HEK293 (cell line): ENCODE data around the gene STRN.
A peak's percentile ranks its signal among the peaks of the same experiment; 100 is the strongest.

ENCODE experiments used
- ATF2 ChIP-seq: fragments of 450-650 bp; formaldehyde crosslinking; IDR thresholded peaks from 2 replicates; pipeline ENCODE4 v1.5.1; 2016; ENCODE audit warnings: missing biosample characterization, missing genetic modification characterization, low read depth
- INSM2 ChIP-seq: fragments of 450-650 bp; formaldehyde crosslinking; IDR thresholded peaks from 2 replicates; pipeline ENCODE4 v1.5.1; 2016; ENCODE audit warnings: missing biosample characterization, missing genetic modification characterization
- KLF7 ChIP-seq: fragments of 450-650 bp; formaldehyde crosslinking; IDR thresholded peaks from 2 replicates; pipeline ENCODE4 v1.5.1; 2016; ENCODE audit warnings: missing biosample characterization, missing genetic modification characterization, borderline replicate concordance
- OSR2 ChIP-seq: fragments of 450-650 bp; formaldehyde crosslinking; IDR thresholded peaks from 2 replicates; pipeline ENCODE4 v1.5.1; 2016; ENCODE audit warnings: missing biosample characterization, missing genetic modification characterization
- PRDM1 ChIP-seq: fragments of 450-650 bp; formaldehyde crosslinking; IDR thresholded peaks from 2 replicates; pipeline ENCODE4; 2016; ENCODE audit warnings: missing biosample characterization, missing genetic modification characterization
- PRDM2 ChIP-seq: fragments of 450-650 bp; formaldehyde crosslinking; IDR thresholded peaks from 2 replicates; pipeline ENCODE4 v1.5.1; 2016; ENCODE audit warnings: missing biosample characterization, missing genetic modification characterization, borderline replicate concordance
- REPIN1 ChIP-seq: fragments of 450-650 bp; formaldehyde crosslinking; IDR thresholded peaks from 2 replicates; pipeline ENCODE4 v1.5.1; 2017; ENCODE audit warnings: missing biosample characterization, missing genetic modification characterization, low read depth
- SALL2 ChIP-seq: fragments of 450-650 bp; formaldehyde crosslinking; IDR thresholded peaks from 2 replicates; pipeline ENCODE4 v1.5.0; 2017; ENCODE audit warnings: missing biosample characterization, mild to moderate bottlenecking, missing genetic modification characterization, borderline replicate concordance
- ZBTB10 ChIP-seq: fragments of 450-650 bp; formaldehyde crosslinking; IDR thresholded peaks from 2 replicates; pipeline ENCODE4 v1.5.1; 2016; ENCODE audit warnings: missing biosample characterization, missing genetic modification characterization
- ZBTB20 ChIP-seq: fragments of 450-650 bp; formaldehyde crosslinking; IDR thresholded peaks from 2 replicates; pipeline ENCODE4 v1.5.1; 2016; ENCODE audit warnings: missing biosample characterization, missing genetic modification characterization
- ZBTB8A ChIP-seq: fragments of 450-650 bp; formaldehyde crosslinking; IDR thresholded peaks from 2 replicates; pipeline ENCODE4 v1.5.1; 2016; ENCODE audit warnings: missing biosample characterization, missing genetic modification characterization
- ZNF10 ChIP-seq: fragments of 450-650 bp; formaldehyde crosslinking; IDR thresholded peaks from 2 replicates; pipeline ENCODE4 v1.5.1; 2017; ENCODE audit warnings: missing biosample characterization, missing genetic modification characterization
- ZNF114 ChIP-seq: fragments of 450-650 bp; formaldehyde crosslinking; IDR thresholded peaks from 2 replicates; pipeline ENCODE4 v1.5.0; 2017; ENCODE audit warnings: missing biosample characterization, missing genetic modification characterization
- ZNF140 ChIP-seq: fragments of 450-650 bp; formaldehyde crosslinking; IDR thresholded peaks from 2 replicates; pipeline ENCODE4 v1.5.1; 2016; ENCODE audit warnings: missing biosample characterization, missing genetic modification characterization
- ZNF155 ChIP-seq: fragments of 450-650 bp; formaldehyde crosslinking; IDR thresholded peaks from 2 replicates; pipeline ENCODE4 v1.5.1; 2016; ENCODE audit warnings: missing biosample characterization, missing genetic modification characterization
- ZNF174 ChIP-seq: fragments of 450-650 bp; formaldehyde crosslinking; IDR thresholded peaks from 2 replicates; pipeline ENCODE4 v1.5.0; 2017; ENCODE audit warnings: missing biosample characterization, mild to moderate bottlenecking, missing genetic modification characterization
- ZNF202 ChIP-seq: fragments of 450-650 bp; formaldehyde crosslinking; IDR thresholded peaks from 2 replicates; pipeline ENCODE4 v1.5.1; 2016; ENCODE audit warnings: missing biosample characterization, missing genetic modification characterization, borderline replicate concordance
- ZNF24 ChIP-seq: fragments of 450-650 bp; formaldehyde crosslinking; IDR thresholded peaks from 2 replicates; pipeline ENCODE4 v1.5.1; 2016; ENCODE audit warnings: missing biosample characterization, missing genetic modification characterization
- ZNF248 ChIP-seq: fragments of 450-650 bp; formaldehyde crosslinking; IDR thresholded peaks from 2 replicates; pipeline ENCODE4 v1.5.1; 2017; ENCODE audit warnings: missing biosample characterization, missing genetic modification characterization
- ZNF350 ChIP-seq: fragments of 450-650 bp; formaldehyde crosslinking; IDR thresholded peaks from 2 replicates; pipeline ENCODE4 v1.5.0; 2017; ENCODE audit warnings: missing biosample characterization, mild to moderate bottlenecking, missing genetic modification characterization
- ZNF391 ChIP-seq: fragments of 450-650 bp; formaldehyde crosslinking; IDR thresholded peaks from 2 replicates; pipeline ENCODE4 v1.5.1; 2016; ENCODE audit warnings: low read depth, missing biosample characterization, missing genetic modification characterization, borderline replicate concordance
- ZNF394 ChIP-seq: fragments of 450-650 bp; formaldehyde crosslinking; IDR thresholded peaks from 2 replicates; pipeline ENCODE4 v1.5.1; 2016; ENCODE audit warnings: missing biosample characterization, missing genetic modification characterization, mild to moderate bottlenecking, moderate library complexity, borderline replicate concordance
- ZNF488 ChIP-seq: fragments of 450-650 bp; formaldehyde crosslinking; IDR thresholded peaks from 2 replicates; pipeline ENCODE4 v1.5.1; 2016; ENCODE audit warnings: missing biosample characterization, missing genetic modification characterization
- ZNF555 ChIP-seq: fragments of 450-650 bp; formaldehyde crosslinking; conservative IDR thresholded peaks from 2 replicates; pipeline ENCODE4 v1.5.1; 2017; ENCODE audit warnings: missing biosample characterization, mild to moderate bottlenecking, missing genetic modification characterization, inconsistent platforms
- ZNF624 ChIP-seq: fragments of 450-650 bp; formaldehyde crosslinking; IDR thresholded peaks from 2 replicates; pipeline ENCODE4 v1.5.1; 2017; ENCODE audit warnings: missing biosample characterization, missing genetic modification characterization
- ZNF792 ChIP-seq: fragments of 450-650 bp; formaldehyde crosslinking; IDR thresholded peaks from 2 replicates; pipeline ENCODE4 v1.5.1; 2016; ENCODE audit warnings: missing biosample characterization, missing genetic modification characterization
- ZSCAN30 ChIP-seq: fragments of 450-650 bp; IDR thresholded peaks from 2 replicates; pipeline ENCODE4 v1.5.1; 2018; ENCODE audit warnings: missing biosample characterization, mild to moderate bottlenecking, missing genetic modification characterization, moderate library complexity

STRN gene

GRCh38 chr2:36966370-36967235, at the start of gene STRN (continued):
- TF ChIP-seq PRDM2 = no peak
- no peak for TF ChIP-seq ZNF488 (tag by site-specific recombination)
- no peak for TF ChIP-seq ZNF155
- TF ChIP-seq ZNF391 = 0 out of 2 replicates have a peak, but pooled peaks have one; percentile 50
- TF ChIP-seq ZBTB20 (tag by site-specific recombination) = peak; percentile 74
- TF ChIP-seq ZNF24 (tag by site-specific recombination) = no peak
- no peak for TF ChIP-seq REPIN1
- TF ChIP-seq ZNF174 = no peak
- TF ChIP-seq KLF7 (tag by site-specific recombination) = peak; percentile 42; the same call in 1 of the 2 replicates
- TF ChIP-seq ZNF624 = no peak
- no peak for TF ChIP-seq ZNF140 (tag by site-specific recombination)
- no peak for TF ChIP-seq SALL2 (tag by site-specific recombination)
- TF ChIP-seq ZNF394 = peak; percentile 52
- TF ChIP-seq ZNF114 (tag by site-specific recombination) = no peak
- peak; percentile 68 for TF ChIP-seq ZSCAN30
- TF ChIP-seq ZBTB8A (tag by site-specific recombination) = peak; percentile 68
- TF ChIP-seq PRDM1 (tag by site-specific recombination) = peak; percentile 81
- no peak for TF ChIP-seq ZNF792
- TF ChIP-seq ATF2 = no peak
- TF ChIP-seq ZNF350 = no peak
- no peak for TF ChIP-seq ZNF248 (tag by site-specific recombination)
- no peak for TF ChIP-seq ZNF555
- TF ChIP-seq ZNF10 (tag by site-specific recombination) = no peak
- peak; percentile 41; the same call in 1 of the 2 replicates for TF ChIP-seq OSR2 (tag by site-specific recombination)
- no peak for TF ChIP-seq ZBTB10 (tag by site-specific recombination)
- no peak for TF ChIP-seq ZNF202
- no peak for TF ChIP-seq INSM2 (tag by site-specific recombination)
